HepG2 (cell line): ENCODE measurements around the gene THOP1. TPM values are rescaled to one million over a fixed set of nuclear protein-coding genes. Genes with fewer than 3 reads are reported as not detected.

Source experiments
- FOXO1 ChIP-seq: sonication (generic); formaldehyde crosslinking; IDR thresholded peaks from 2 replicates; pipeline ENCODE4 v1.4.0; 2020; ENCODE audit warnings: missing genetic modification reagents
- HCFC1 ChIP-seq: fragments of 150-350 bp; IDR thresholded peaks from 2 replicates; pipeline ENCODE4 v1.6.1; 2014; ENCODE audit warnings: low read depth, low read length
- HDAC6 ChIP-seq: fragments of 200-600 bp; sonication (generic); IDR thresholded peaks from 2 replicates; pipeline ENCODE4 v1.7.0; 2017; ENCODE audit warnings: mild to moderate bottlenecking, antibody characterized with exemption, low read length, low read depth
- MBNL3 ChIP-seq: fragments of 250-450 bp; sonication (Bioruptor Pico); conservative IDR thresholded peaks from 2 replicates; pipeline ENCODE4 v1.8.0; 2022; ENCODE audit warnings: mild to moderate bottlenecking, inconsistent platforms
- NFYB ChIP-seq: sonication (generic); formaldehyde crosslinking; IDR thresholded peaks from 2 replicates; pipeline ENCODE4 v1.4.0; 2020; ENCODE audit warnings: missing genetic modification reagents
- RFXANK ChIP-seq: IDR thresholded peaks from 2 replicates; pipeline ENCODE4 v1.6.1; 2016
- SIN3A ChIP-seq: IDR thresholded peaks from 2 replicates; pipeline ENCODE4 v1.6.1; 2011; ENCODE audit warnings: low read depth, mild to moderate bottlenecking, control low read depth, low read length, borderline replicate concordance
- STAT6 ChIP-seq: sonication (generic); formaldehyde crosslinking; IDR thresholded peaks from 2 replicates; pipeline ENCODE4 v1.4.0; 2020; ENCODE audit warnings: missing genetic modification reagents, mild to moderate bottlenecking, borderline replicate concordance
- TAF1 ChIP-seq: sonication (generic); formaldehyde crosslinking; IDR thresholded peaks from 2 replicates; pipeline ENCODE4 v1.4.0; 2020; ENCODE audit warnings: missing genetic modification reagents
- ZNF333 ChIP-seq: sonication (generic); formaldehyde crosslinking; IDR thresholded peaks from 2 replicates; pipeline ENCODE4 v1.4.0; 2020; ENCODE audit warnings: mild to moderate bottlenecking, missing genetic modification reagents, borderline replicate concordance
- ZNF451 ChIP-seq: sonication (generic); formaldehyde crosslinking; IDR thresholded peaks from 2 replicates; pipeline ENCODE4 v1.5.0; 2020; ENCODE audit warnings: mild to moderate bottlenecking, missing genetic modification reagents
- ZNF580 ChIP-seq: IDR thresholded peaks from 2 replicates; pipeline ENCODE4 v1.6.1; 2016; ENCODE audit warnings: low read depth, borderline replicate concordance
- ZNF614 ChIP-seq: IDR thresholded peaks from 2 replicates; pipeline ENCODE4 v1.6.1; 2018; ENCODE audit warnings: missing biosample characterization, missing genetic modification reagents, inconsistent platforms, borderline replicate concordance
- ZNF710 ChIP-seq: sonication (generic); formaldehyde crosslinking; IDR thresholded peaks from 2 replicates; pipeline ENCODE4 v1.5.0; 2020; ENCODE audit warnings: mild to moderate bottlenecking, missing genetic modification reagents, borderline replicate concordance
- ZNF749 ChIP-seq: sonication (generic); formaldehyde crosslinking; IDR thresholded peaks from 2 replicates; pipeline ENCODE4 v1.8.0; 2022; ENCODE audit warnings: mild to moderate bottlenecking, missing genetic modification reagents, moderate library complexity, borderline replicate concordance
- ZNF770 ChIP-seq: sonication (generic); formaldehyde crosslinking; IDR thresholded peaks from 2 replicates; pipeline ENCODE4 v1.5.0; 2020; ENCODE audit warnings: mild to moderate bottlenecking, missing genetic modification reagents
- ZNF773 ChIP-seq: sonication (generic); formaldehyde crosslinking; IDR thresholded peaks from 2 replicates; pipeline ENCODE4 v1.4.0; 2020; ENCODE audit warnings: missing genetic modification reagents, borderline replicate concordance
- polyA plus RNA-seq, 8 experiments: library from polyadenylated mRNA; depleted of rRNA in 3 of 8; stranded (reverse) in 7 of 8; unstranded in 1 of 8; fragments of >200 nt; fragmentation: Illumina TruSeq in 4 of 8; extraction: Trizol in 4 of 8; gene quantifications; 2 replicates each; pipeline versions ENCODE4 v1.2.1 to v1.2.3, GENCODE V29; 2011 to 2016; ENCODE audit warnings: low read depth in 4 of 8, missing spikeins in 1 of 8, mixed read lengths in 1 of 8; ENCODE audit not compliant: insufficient read depth in 1 of 8
- total RNA-seq, 5 experiments: library from RNA; depleted of rRNA; stranded (reverse); fragments of >200 nt; fragmentation: Illumina TruSeq; extraction: Trizol; gene quantifications; 2 replicates each; pipeline ENCODE4 v1.2.3, GENCODE V29; 2016; ENCODE audit warnings: low read depth in 1 of 5
- TF ChIP-seq, protein P1 (sequence below): IDR thresholded peaks from 2 replicates; pipeline ENCODE4 v1.6.1; 2016; ENCODE audit warnings: low read depth
- TF ChIP-seq, protein P2 (sequence below): conservative IDR thresholded peaks from 2 replicates; pipeline ENCODE4 v1.6.1; 2018; ENCODE audit warnings: missing genetic modification reagents

The THOP1 gene
- total and polyA plus RNA-seq, 2 of the 13 experiments (the other 11 are each of a cell fraction or from before 2014, with no cell fraction given) = 74.4 to 116 TPM

GRCh38 chr19:2790557-2791271, 5.4 kb downstream of the THOP1 start (continued):
- TF ChIP-seq ZNF770 (CRISPR knock-in tag) (peak; percentile 48; the same call in 1 of the 2 replicates), ZNF580 (CRISPR knock-in tag) (no peak; the same call in 1 of the 2 replicates), ZNF614 (CRISPR knock-in tag) (no peak), MBNL3 (CRISPR knock-in tag) (no peak), HCFC1 (no peak), ZNF451 (CRISPR knock-in tag) (no peak), ZNF749 (CRISPR knock-in tag) (no peak), TAF1 (CRISPR knock-in tag) (no peak), ZNF333 (no peak), RFXANK (no peak), ZNF773 (no peak), ZNF710 (no peak), STAT6 (CRISPR knock-in tag) (peak; percentile 34; the same call in 1 of the 2 replicates), NFYB (CRISPR knock-in tag) (no peak), FOXO1 (CRISPR knock-in tag) (peak; percentile 61; the same call in 1 of the 2 replicates), HDAC6 (no peak), SIN3A (peak; percentile 76; the same call in 1 of the 2 replicates)
- TF ChIP-seq, protein P1, sequence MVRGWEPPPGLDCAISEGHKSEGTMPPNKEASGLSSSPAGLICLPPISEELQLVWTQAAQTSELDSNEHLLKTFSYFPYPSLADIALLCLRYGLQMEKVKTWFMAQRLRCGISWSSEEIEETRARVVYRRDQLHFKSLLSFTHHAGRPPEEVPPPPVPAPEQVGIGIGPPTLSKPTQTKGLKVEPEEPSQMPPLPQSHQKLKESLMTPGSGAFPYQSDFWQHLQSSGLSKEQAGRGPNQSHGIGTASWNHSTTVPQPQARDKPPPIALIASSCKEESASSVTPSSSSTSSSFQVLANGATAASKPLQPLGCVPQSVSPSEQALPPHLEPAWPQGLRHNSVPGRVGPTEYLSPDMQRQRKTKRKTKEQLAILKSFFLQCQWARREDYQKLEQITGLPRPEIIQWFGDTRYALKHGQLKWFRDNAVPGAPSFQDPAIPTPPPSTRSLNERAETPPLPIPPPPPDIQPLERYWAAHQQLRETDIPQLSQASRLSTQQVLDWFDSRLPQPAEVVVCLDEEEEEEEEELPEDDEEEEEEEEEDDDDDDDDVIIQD (CRISPR knock-in tag) = no peak
- TF ChIP-seq, protein P2, sequence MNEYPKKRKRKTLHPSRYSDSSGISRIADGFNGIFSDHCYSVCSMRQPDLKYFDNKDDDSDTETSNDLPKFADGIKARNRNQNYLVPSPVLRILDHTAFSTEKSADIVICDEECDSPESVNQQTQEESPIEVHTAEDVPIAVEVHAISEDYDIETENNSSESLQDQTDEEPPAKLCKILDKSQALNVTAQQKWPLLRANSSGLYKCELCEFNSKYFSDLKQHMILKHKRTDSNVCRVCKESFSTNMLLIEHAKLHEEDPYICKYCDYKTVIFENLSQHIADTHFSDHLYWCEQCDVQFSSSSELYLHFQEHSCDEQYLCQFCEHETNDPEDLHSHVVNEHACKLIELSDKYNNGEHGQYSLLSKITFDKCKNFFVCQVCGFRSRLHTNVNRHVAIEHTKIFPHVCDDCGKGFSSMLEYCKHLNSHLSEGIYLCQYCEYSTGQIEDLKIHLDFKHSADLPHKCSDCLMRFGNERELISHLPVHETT (CRISPR knock-in tag) = no peak
